IMR-90 (cell line): ENCODE data around the gene ORM1. TPM values are rescaled to one million over a fixed set of nuclear protein-coding genes. Genes with fewer than 3 reads are reported as not detected.

ENCODE experiments used
- ATAC-seq: fragments of 200-7000 bp; cut with Tn5 transposase; 2 replicates; pipeline ENCODE4 v1.9.1; 2020; ENCODE audit warnings: low read depth, mild to moderate bottlenecking, moderate library complexity
- BruUV-seq: library from RNA; stranded (reverse); fragments of 400-500 nt; replicated peaks from 2 replicates; lab custom pipeline; 2021; lab: Mats Ljungman, UMichigan
- CTCF ChIA-PET: fragments of 300-600 bp; formaldehyde crosslinking; extraction: SDS; loops from one replicate; lab custom pipeline; 2021; ENCODE audit warnings: antibody characterized with exemption; lab: Yijun Ruan, JAX
- POLR2A ChIA-PET: fragments of 300-600 bp; sonication (Branson Sonifier 250); formaldehyde crosslinking; loops from one replicate; lab custom pipeline; 2022; ENCODE audit warnings: antibody characterized with exemption; ENCODE audit not compliant: unreplicated experiment; lab: Charles Lee
- DNase-seq: peaks from one replicate; pipeline ENCODE4 v3.0.0; 2013
- H2AFZ ChIP-seq: replicated peaks from 2 replicates; pipeline ENCODE3; 2013; ENCODE audit warnings: low read length, mild to moderate bottlenecking; ENCODE audit not compliant: poor library complexity
- H2AK5ac ChIP-seq: 2 replicates; pipeline ENCODE4 v1.6.1; 2013; ENCODE audit warnings: low read depth, low read length, inconsistent platforms
- H2AK9ac ChIP-seq: replicated peaks from 2 replicates; pipeline ENCODE3; 2013; ENCODE audit warnings: mild to moderate bottlenecking, low read depth, low read length, moderate library complexity; ENCODE audit not compliant: poor library complexity
- H2BK120ac ChIP-seq: 2 replicates; pipeline ENCODE4 v1.6.1; 2013; ENCODE audit warnings: low read depth, low read length, inconsistent platforms
- H2BK15ac ChIP-seq: 3 replicates; pipeline ENCODE4 v1.6.1; 2013; ENCODE audit warnings: low read depth, low read length, inconsistent platforms
- H2BK20ac ChIP-seq: 2 replicates; pipeline ENCODE4 v1.6.1; 2013; ENCODE audit warnings: low read depth, mild to moderate bottlenecking, inconsistent platforms, low read length, moderate library complexity
- H2BK5ac ChIP-seq: 2 replicates; pipeline ENCODE4 v1.6.1; 2013; ENCODE audit warnings: mild to moderate bottlenecking, low read depth, low read length, inconsistent platforms; ENCODE audit not compliant: poor library complexity, severe bottlenecking
- H3K14ac ChIP-seq: replicated peaks from 2 replicates; pipeline ENCODE4 v1.6.1; 2013; ENCODE audit warnings: low read depth, low read length, inconsistent platforms
- H3K18ac ChIP-seq: 2 replicates; pipeline ENCODE4 v1.6.1; 2013; ENCODE audit warnings: low read depth, low read length, control low read depth
- H3K23ac ChIP-seq: 2 replicates; pipeline ENCODE4 v1.6.1; 2013; ENCODE audit warnings: low read depth, low read length, inconsistent platforms
- H3K27ac ChIP-seq: 2 replicates; pipeline ENCODE4 v1.5.1; 2013; ENCODE audit warnings: mild to moderate bottlenecking, control low read depth, low read length; ENCODE audit not compliant: insufficient read depth
- H3K27me3 ChIP-seq: 2 replicates; pipeline ENCODE4 v1.6.1; 2013; ENCODE audit warnings: low read length; ENCODE audit not compliant: control insufficient read depth, insufficient read depth
- H3K36me3 ChIP-seq: 2 replicates; pipeline ENCODE4 v1.6.1; 2013; ENCODE audit warnings: low read length, mixed read lengths; ENCODE audit not compliant: control insufficient read depth, insufficient read depth
- H3K4ac ChIP-seq: 2 replicates; pipeline ENCODE4 v1.6.1; 2013; ENCODE audit warnings: low read depth, low read length, inconsistent platforms
- H3K4me1 ChIP-seq: 2 replicates; pipeline ENCODE4 v1.6.1; 2013; ENCODE audit warnings: low read length, mixed read lengths; ENCODE audit not compliant: control insufficient read depth, insufficient read depth
- H3K4me2 ChIP-seq: 2 replicates; pipeline ENCODE4 v1.6.1; 2013; ENCODE audit warnings: low read depth, mild to moderate bottlenecking, control low read depth, low read length, moderate library complexity
- H3K4me3 ChIP-seq: 2 replicates; pipeline ENCODE4 v1.5.1; 2013; ENCODE audit warnings: low read depth, mild to moderate bottlenecking, control low read depth, low read length, moderate library complexity; ENCODE audit not compliant: insufficient read depth
- H3K56ac ChIP-seq: 2 replicates; pipeline ENCODE4 v1.6.1; 2013; ENCODE audit warnings: low read length, inconsistent platforms; ENCODE audit not compliant: insufficient read depth; ENCODE audit errors: extremely low read depth
- H3K79me1 ChIP-seq, 2 experiments: 2 replicates each; pipeline ENCODE4 v1.6.1; 2013; ENCODE audit warnings: low read length in 2 of 2, inconsistent platforms in 1 of 2, low read depth in 1 of 2
- H3K9ac ChIP-seq: 2 replicates; pipeline ENCODE4 v1.6.1; 2013; ENCODE audit warnings: low read depth, low read length, control low read depth
- H3K9me1 ChIP-seq: 2 replicates; pipeline ENCODE4 v1.6.1; 2013; ENCODE audit warnings: low read length, inconsistent platforms; ENCODE audit not compliant: insufficient read depth
- H3K9me3 ChIP-seq: 2 replicates; pipeline ENCODE4 v1.6.1; 2013; ENCODE audit warnings: low read length; ENCODE audit not compliant: control insufficient read depth, insufficient read depth
- H4K20me1 ChIP-seq: 2 replicates; pipeline ENCODE4 v1.6.1; 2013; ENCODE audit warnings: low read length, inconsistent platforms; ENCODE audit not compliant: insufficient read depth
- H4K5ac ChIP-seq: 2 replicates; pipeline ENCODE4 v1.6.1; 2013; ENCODE audit warnings: mild to moderate bottlenecking, low read depth, low read length, control low read depth
- H4K8ac ChIP-seq, 2 experiments: 2 replicates each; pipeline ENCODE4 v1.6.1; 2013; ENCODE audit warnings: low read depth in 2 of 2, low read length in 2 of 2, control low read depth in 1 of 2, inconsistent platforms in 1 of 2
- H4K91ac ChIP-seq: 2 replicates; pipeline ENCODE4 v1.6.1; 2013; ENCODE audit warnings: low read depth, low read length, inconsistent platforms; ENCODE audit not compliant: insufficient read depth
- BHLHE40 ChIP-seq: fragments of 150-350 bp; IDR thresholded peaks from 2 replicates; pipeline ENCODE4 v1.6.1; 2016; ENCODE audit warnings: mild to moderate bottlenecking, low read depth, low read length
- CEBPB ChIP-seq: IDR thresholded peaks from 2 replicates; pipeline ENCODE4 v1.6.1; 2012; ENCODE audit warnings: low read depth, low read length, improper control_type of control experiment
- CHD1 ChIP-seq: IDR thresholded peaks from 2 replicates; pipeline ENCODE4 v1.6.1; 2012; ENCODE audit warnings: low read depth, low read length, improper control_type of control experiment
- FOS ChIP-seq: fragments of 150-350 bp; IDR thresholded peaks from 2 replicates; pipeline ENCODE4 v1.6.1; 2016; ENCODE audit warnings: low read depth, low read length
- MAFK ChIP-seq: IDR thresholded peaks from 2 replicates; pipeline ENCODE4 v1.6.1; 2012; ENCODE audit warnings: low read depth, low read length, improper control_type of control experiment
- MAZ ChIP-seq: IDR thresholded peaks from 2 replicates; pipeline ENCODE4 v1.6.1; 2012; ENCODE audit warnings: low read depth, mild to moderate bottlenecking, low read length, improper control_type of control experiment, moderate library complexity, borderline replicate concordance
- MXI1 ChIP-seq: IDR thresholded peaks from 2 replicates; pipeline ENCODE4 v1.6.1; 2012; ENCODE audit warnings: low read depth, mild to moderate bottlenecking, low read length, moderate library complexity, borderline replicate concordance
- NFE2L2 ChIP-seq: fragments of 150-350 bp; IDR thresholded peaks from 2 replicates; pipeline ENCODE4 v1.6.1; 2016; ENCODE audit warnings: low read depth, mild to moderate bottlenecking, low read length
- POLR2A ChIP-seq: IDR thresholded peaks from 2 replicates; pipeline ENCODE4 v1.6.1; 2012; ENCODE audit warnings: mild to moderate bottlenecking, low read depth, low read length
- RAD21 ChIP-seq: IDR thresholded peaks from 2 replicates; pipeline ENCODE4 v1.6.1; 2012; ENCODE audit warnings: low read length, improper control_type of control experiment
- RCOR1 ChIP-seq: IDR thresholded peaks from 2 replicates; pipeline ENCODE4 v1.6.1; 2012; ENCODE audit warnings: mild to moderate bottlenecking, low read length, improper control_type of control experiment; ENCODE audit not compliant: insufficient replicate concordance
- RFX5 ChIP-seq: IDR thresholded peaks from 2 replicates; pipeline ENCODE4 v1.8.0; 2012; ENCODE audit warnings: low read depth, mild to moderate bottlenecking, low read length, moderate library complexity
- SMC3 ChIP-seq: fragments of 150-350 bp; IDR thresholded peaks from 2 replicates; pipeline ENCODE4 v1.6.1; 2016; ENCODE audit warnings: low read depth, mild to moderate bottlenecking, antibody characterized with exemption, low read length, moderate library complexity
- WGBS, 2 experiments: methylation state at CpG; one replicate each; pipeline versions ENCODE4 v1.1.5 to v1.1.7; 2013; ENCODE audit warnings: missing lambda C conversion rate in 2 of 2; ENCODE audit not compliant: insufficient read length in 1 of 2; ENCODE audit errors: extremely low coverage in 2 of 2; 5-methylcytosine and 5-hydroxymethylcytosine counted together
- dilution Hi-C: fragments of 300-500 bp; cut with HindIII; formaldehyde crosslinking; loops from one replicate; pipeline ENCODE4 v1.14.3; 2018; ENCODE audit warnings: low sequenced_read_pairs; ENCODE audit not compliant: unreplicated experiment
- in situ Hi-C: fragments of 300-500 bp; cut with MboI; formaldehyde crosslinking; loops from 3 replicates; pipeline ENCODE4 v1.14.3; 2019; ENCODE audit warnings: low sequenced_read_pairs, inconsistent platforms, mixed read lengths
- intact Hi-C: fragments of 100-400 bp; cut with micrococcal nuclease; formaldehyde crosslinking; loops from 2 replicates; pipeline ENCODE4 v1.10.0; 2022
- polyA plus RNA-seq, 3 experiments: library from polyadenylated mRNA; depleted of rRNA; stranded (reverse); fragments of >200 nt; gene quantifications; 2 replicates each; pipeline ENCODE4 v1.2.3, GENCODE V29; 2012; ENCODE audit warnings: low replicate concordance in 1 of 3
- total RNA-seq: library from RNA; depleted of rRNA; stranded (reverse); fragments of >200 nt; gene quantifications from 2 replicates; pipeline ENCODE4 v1.2.3, GENCODE V29; 2012
- TF ChIP-seq, protein P1 (sequence below): conservative IDR thresholded peaks from 2 replicates; pipeline ENCODE4 v1.5.1; 2012; ENCODE audit warnings: mild to moderate bottlenecking, low read depth, low read length, improper control_type of control experiment
- TF ChIP-seq, protein P2 (sequence below): fragments of 150-350 bp; IDR thresholded peaks from 2 replicates; pipeline ENCODE4 v1.6.1; 2017; ENCODE audit warnings: mild to moderate bottlenecking, antibody characterized with exemption, low read length, low read depth
- TF ChIP-seq, protein P3 (sequence below): fragments of 150-350 bp; IDR thresholded peaks from 2 replicates; pipeline ENCODE4 v1.6.1; 2016; ENCODE audit warnings: low read depth, mild to moderate bottlenecking, low read length, moderate library complexity, borderline replicate concordance

ORM1 gene
- total and polyA plus RNA-seq, 2 of the 4 experiments (the other 2 are of a cell fraction) = 0.18 TPM; not detected in 1

DNA sequence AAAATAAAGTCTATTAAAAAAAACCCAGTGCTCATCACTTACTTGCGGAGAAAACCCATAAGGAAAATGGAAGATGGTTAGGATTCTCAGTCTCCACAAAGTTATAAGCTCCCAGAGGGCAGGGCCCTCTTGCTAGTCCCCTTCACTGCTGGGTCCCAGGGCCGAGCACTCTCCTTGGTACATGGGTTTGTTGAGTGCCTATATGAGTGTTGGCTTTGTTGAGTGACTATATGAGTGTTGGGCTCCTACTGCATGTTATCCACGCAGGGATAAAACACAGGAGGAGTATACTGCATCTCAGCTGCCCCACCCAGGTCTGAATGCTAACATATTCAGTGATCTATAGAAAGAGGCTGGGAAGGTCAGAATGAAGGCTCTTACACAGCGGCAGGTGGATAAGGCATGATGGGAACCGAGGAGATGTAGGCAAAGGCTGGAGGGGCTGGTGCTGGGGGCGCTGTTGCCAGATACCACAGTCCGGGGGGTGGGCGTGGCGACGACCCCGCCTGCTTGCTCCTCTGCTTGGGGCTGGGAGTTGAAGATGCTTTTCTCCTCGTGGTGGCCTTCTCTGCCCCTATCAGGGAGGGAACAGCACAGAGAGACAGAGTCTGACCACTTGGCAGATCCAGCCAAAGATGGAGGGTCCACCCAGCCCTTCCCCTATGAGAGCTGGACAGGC lies 18.4 kb downstream of the ORM1 start:
- no peak overlapping the region for H3K4me3 ChIP-seq
- no peaks in the 10 kb centered on the region for H3K27me3 ChIP-seq
- CTCF ChIA-PET = interaction anchor here (1.0 kb wide), 1 partner anchor 207 kb away, joined by 3 read pairs; no protein-coding TSS in a partner anchor
- dilution Hi-C loops (no loop called here), intact Hi-C loops (no loop called here), in situ Hi-C loops (no loop called here)
- no peaks in the 10 kb centered on the region for H3K9me1 ChIP-seq
- H3K9me3 ChIP-seq = no peaks in the 10 kb centered on the region
- H3K79me1 ChIP-seq = no peaks in the 10 kb centered on the region
- H3K18ac ChIP-seq = no peak overlapping the region
- no peak for DNase-seq
- no peak overlapping the region for H3K4me2 ChIP-seq
- no TSS peak for BruUV-seq
- no peak overlapping the region for H4K5ac ChIP-seq
- ATAC-seq = no peak
- peaks cover 71% of the 10 kb centered on the region for H3K36me3 ChIP-seq
- no peak overlapping the region for H2AK5ac ChIP-seq
- no peak overlapping the region for H3K4ac ChIP-seq
- H3K56ac ChIP-seq = no peak overlapping the region
- no peak overlapping the region for H2BK15ac ChIP-seq
- no peak overlapping the region for H4K91ac ChIP-seq
- TF ChIP-seq BHLHE40 = no peak
- no peak for TF ChIP-seq CEBPB
- TF ChIP-seq MAFK = no peak
- TF ChIP-seq SMC3 = no peak
- no peak for TF ChIP-seq RFX5
- TF ChIP-seq RAD21 = no peak
- TF ChIP-seq, protein P1, sequence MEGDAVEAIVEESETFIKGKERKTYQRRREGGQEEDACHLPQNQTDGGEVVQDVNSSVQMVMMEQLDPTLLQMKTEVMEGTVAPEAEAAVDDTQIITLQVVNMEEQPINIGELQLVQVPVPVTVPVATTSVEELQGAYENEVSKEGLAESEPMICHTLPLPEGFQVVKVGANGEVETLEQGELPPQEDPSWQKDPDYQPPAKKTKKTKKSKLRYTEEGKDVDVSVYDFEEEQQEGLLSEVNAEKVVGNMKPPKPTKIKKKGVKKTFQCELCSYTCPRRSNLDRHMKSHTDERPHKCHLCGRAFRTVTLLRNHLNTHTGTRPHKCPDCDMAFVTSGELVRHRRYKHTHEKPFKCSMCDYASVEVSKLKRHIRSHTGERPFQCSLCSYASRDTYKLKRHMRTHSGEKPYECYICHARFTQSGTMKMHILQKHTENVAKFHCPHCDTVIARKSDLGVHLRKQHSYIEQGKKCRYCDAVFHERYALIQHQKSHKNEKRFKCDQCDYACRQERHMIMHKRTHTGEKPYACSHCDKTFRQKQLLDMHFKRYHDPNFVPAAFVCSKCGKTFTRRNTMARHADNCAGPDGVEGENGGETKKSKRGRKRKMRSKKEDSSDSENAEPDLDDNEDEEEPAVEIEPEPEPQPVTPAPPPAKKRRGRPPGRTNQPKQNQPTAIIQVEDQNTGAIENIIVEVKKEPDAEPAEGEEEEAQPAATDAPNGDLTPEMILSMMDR = no peak
- TF ChIP-seq RCOR1 = no peak
- TF ChIP-seq, protein P2, sequence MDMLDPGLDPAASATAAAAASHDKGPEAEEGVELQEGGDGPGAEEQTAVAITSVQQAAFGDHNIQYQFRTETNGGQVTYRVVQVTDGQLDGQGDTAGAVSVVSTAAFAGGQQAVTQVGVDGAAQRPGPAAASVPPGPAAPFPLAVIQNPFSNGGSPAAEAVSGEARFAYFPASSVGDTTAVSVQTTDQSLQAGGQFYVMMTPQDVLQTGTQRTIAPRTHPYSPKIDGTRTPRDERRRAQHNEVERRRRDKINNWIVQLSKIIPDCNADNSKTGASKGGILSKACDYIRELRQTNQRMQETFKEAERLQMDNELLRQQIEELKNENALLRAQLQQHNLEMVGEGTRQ = no peak
- TF ChIP-seq MAZ = no peak
- no peak for TF ChIP-seq FOS
- no peak for TF ChIP-seq POLR2A
- no peak for TF ChIP-seq CHD1
- no peak for TF ChIP-seq NFE2L2
- TF ChIP-seq, protein P3, sequence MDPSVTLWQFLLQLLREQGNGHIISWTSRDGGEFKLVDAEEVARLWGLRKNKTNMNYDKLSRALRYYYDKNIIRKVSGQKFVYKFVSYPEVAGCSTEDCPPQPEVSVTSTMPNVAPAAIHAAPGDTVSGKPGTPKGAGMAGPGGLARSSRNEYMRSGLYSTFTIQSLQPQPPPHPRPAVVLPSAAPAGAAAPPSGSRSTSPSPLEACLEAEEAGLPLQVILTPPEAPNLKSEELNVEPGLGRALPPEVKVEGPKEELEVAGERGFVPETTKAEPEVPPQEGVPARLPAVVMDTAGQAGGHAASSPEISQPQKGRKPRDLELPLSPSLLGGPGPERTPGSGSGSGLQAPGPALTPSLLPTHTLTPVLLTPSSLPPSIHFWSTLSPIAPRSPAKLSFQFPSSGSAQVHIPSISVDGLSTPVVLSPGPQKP = no peak
- TF ChIP-seq MXI1 = no peak
- POLR2A ChIA-PET = no interaction called here
- H2AFZ ChIP-seq = no peak overlapping the region
- H3K4me1 ChIP-seq = no peaks in the 10 kb centered on the region
- H2BK120ac ChIP-seq = no peak overlapping the region
- no peak overlapping the region for H2BK5ac ChIP-seq
- no peak overlapping the region for H2BK20ac ChIP-seq
- no peak overlapping the region for H3K27ac ChIP-seq
- H2AK9ac ChIP-seq = no peak overlapping the region
- H3K9ac ChIP-seq = no peak overlapping the region
- no peak overlapping the region for H3K14ac ChIP-seq
- WGBS, 2 experiments = 100% methylated on average over 1 of the region's 12 CpGs; no CpG with 5 or more reads in 1 of the 2 experiments
- H3K23ac ChIP-seq = no peak overlapping the region
- H4K20me1 ChIP-seq = no peaks in the 10 kb centered on the region
- no peak overlapping the region for H4K8ac ChIP-seq
